Measurements from ENCODE around the gene IMMT. TPM values are rescaled to one million over a fixed set of nuclear protein-coding genes. Genes with fewer than 3 reads are reported as not detected.

The IMMT gene
- total and polyA plus RNA-seq, 2 donors (not counting 3 experiments of a cell fraction or from before 2014, with no cell fraction given): 35.6 to 112 TPM

DNA sequence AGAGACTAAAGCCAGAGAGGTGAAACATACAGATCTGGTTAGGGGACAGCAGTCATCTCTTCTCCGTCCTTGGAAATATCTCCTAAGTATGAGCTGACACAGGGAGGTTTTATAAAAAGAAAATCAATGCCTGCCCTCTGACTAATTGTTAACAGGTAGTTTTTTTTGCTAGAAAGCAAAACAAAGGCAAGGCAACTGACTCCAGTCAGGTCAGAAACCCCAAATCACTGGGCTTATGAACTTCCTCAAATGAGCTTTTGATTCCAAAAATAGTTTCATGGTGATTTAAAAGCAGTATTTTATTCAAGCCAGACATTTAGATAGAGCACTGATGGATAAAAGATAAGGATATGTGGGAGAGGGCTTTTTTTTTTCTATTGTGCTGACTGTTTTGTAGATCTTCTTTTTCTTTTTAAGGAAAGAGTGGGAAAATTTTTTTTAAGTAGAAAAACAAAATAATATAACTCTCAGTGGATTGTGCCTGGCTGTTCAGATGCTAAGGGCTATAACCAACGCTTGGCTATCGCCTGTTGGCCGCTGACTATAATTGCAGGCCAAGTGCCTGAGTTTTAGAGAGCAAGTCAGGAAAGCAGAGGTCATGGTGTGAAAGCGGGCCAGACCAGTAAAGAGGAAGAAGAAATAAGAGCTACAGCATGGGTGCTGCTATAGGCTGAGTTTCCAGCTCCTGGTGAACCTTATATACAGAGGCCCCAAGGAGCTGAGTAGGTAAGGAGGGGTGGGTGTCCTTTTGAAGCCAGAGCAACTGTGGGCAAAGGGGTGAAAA, 48.9 kb upstream of the IMMT start:
- intact Hi-C loops (cut with micrococcal nuclease): no loop called here
- no peaks in the 10 kb centered on the region for H3K9me3 ChIP-seq (replicated peaks; ENCODE audit: control insufficient read depth, insufficient read depth, low read length)
- H3K9ac ChIP-seq (replicated peaks; ENCODE audit: extremely low read depth, insufficient read depth, low read length): no peak overlapping the region
- no peaks in the 10 kb centered on the region for H3K79me2 ChIP-seq (ENCODE audit: control insufficient read depth, insufficient read depth, low read length)
- no peak overlapping the region for H3K27ac ChIP-seq (ENCODE audit: insufficient read depth, low read depth, low read length)
- H3K4me2 ChIP-seq (ENCODE audit: insufficient read depth, low read length): no peak overlapping the region
- dilution Hi-C loops (cut with MboI; ENCODE audit: extremely low pct_ligation_motif_present, low sequenced_read_pairs): no loop called here
- TF ChIP-seq, protein P1, sequence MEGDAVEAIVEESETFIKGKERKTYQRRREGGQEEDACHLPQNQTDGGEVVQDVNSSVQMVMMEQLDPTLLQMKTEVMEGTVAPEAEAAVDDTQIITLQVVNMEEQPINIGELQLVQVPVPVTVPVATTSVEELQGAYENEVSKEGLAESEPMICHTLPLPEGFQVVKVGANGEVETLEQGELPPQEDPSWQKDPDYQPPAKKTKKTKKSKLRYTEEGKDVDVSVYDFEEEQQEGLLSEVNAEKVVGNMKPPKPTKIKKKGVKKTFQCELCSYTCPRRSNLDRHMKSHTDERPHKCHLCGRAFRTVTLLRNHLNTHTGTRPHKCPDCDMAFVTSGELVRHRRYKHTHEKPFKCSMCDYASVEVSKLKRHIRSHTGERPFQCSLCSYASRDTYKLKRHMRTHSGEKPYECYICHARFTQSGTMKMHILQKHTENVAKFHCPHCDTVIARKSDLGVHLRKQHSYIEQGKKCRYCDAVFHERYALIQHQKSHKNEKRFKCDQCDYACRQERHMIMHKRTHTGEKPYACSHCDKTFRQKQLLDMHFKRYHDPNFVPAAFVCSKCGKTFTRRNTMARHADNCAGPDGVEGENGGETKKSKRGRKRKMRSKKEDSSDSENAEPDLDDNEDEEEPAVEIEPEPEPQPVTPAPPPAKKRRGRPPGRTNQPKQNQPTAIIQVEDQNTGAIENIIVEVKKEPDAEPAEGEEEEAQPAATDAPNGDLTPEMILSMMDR (IDR thresholded peaks at IDR 0.05; ENCODE audit: extremely low read depth in 1 of 2, insufficient read depth in 1 of 2, low read depth in 1 of 2, low read length in 2 of 2): no peak
- TF ChIP-seq POLR2A (IDR thresholded peaks at IDR 0.05; ENCODE audit: low read depth, low read length) (no peak), EZH2 (IDR thresholded peaks at IDR 0.05; ENCODE audit: borderline replicate concordance, low read depth, low read length, severe bottlenecking) (no peak), POLR2AphosphoS5 (IDR thresholded peaks at IDR 0.05; ENCODE audit: insufficient read depth, low read depth, low read length) (no peak), JUN (IDR thresholded peaks at IDR 0.05; ENCODE audit: borderline replicate concordance, insufficient read depth, insufficient read length, low read depth) (no peak), GATA2 (IDR thresholded peaks at IDR 0.05; ENCODE audit: insufficient read depth, insufficient read length, low read depth, low read length) (no peak), FOS (IDR thresholded peaks at IDR 0.05; ENCODE audit: borderline replicate concordance, insufficient read depth, low read length) (no peak), MYC (IDR thresholded peaks at IDR 0.05; ENCODE audit: low read depth, low read length) (no peak)
- TF ChIP-seq, protein P2, sequence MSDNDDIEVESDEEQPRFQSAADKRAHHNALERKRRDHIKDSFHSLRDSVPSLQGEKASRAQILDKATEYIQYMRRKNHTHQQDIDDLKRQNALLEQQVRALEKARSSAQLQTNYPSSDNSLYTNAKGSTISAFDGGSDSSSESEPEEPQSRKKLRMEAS (IDR thresholded peaks at IDR 0.05; ENCODE audit: insufficient read depth, insufficient read length): no peak
- BruUV-seq (replicated peaks): no TSS peak
- no peak for FAIRE-seq
- H3K4me1 ChIP-seq (ENCODE audit: control insufficient read depth, extremely low read depth, insufficient read depth, low read length): no peaks in the 10 kb centered on the region
- no peak for DNase-seq (ENCODE audit: low read depth, low spot score)
- POLR2A ChIA-PET: no interaction called here
- CTCF ChIA-PET: interaction anchor here (1.6 kb wide), 1 partner anchor 23 kb away, joined by 6 read pairs; no protein-coding TSS in a partner anchor
- H3K4me3 ChIP-seq (replicated peaks in 1 of 3; ENCODE audit: insufficient read depth in 1 of 3, low read depth in 1 of 3, low read length in 3 of 3): no peak overlapping the region
- no peaks in the 10 kb centered on the region for H3K36me3 ChIP-seq (ENCODE audit: control insufficient read depth in 2 of 2, extremely low read depth in 1 of 2, insufficient read depth in 2 of 2, low read length in 2 of 2)
- no peaks in the 10 kb centered on the region for H4K20me1 ChIP-seq (replicated peaks; ENCODE audit: control insufficient read depth, extremely low read depth, insufficient read depth, low read length)
- no peak overlapping the region for H2AFZ ChIP-seq (ENCODE audit: low read depth, low read length)
- peaks cover 4 to 8% of the 10 kb centered on the region in 2 experiments for H3K27me3 ChIP-seq (ENCODE audit: control insufficient read depth in 2 of 2, insufficient read depth in 2 of 2, low read length in 2 of 2)
- no peaks in the 10 kb centered on the region for H3K9me1 ChIP-seq (replicated peaks; ENCODE audit: control insufficient read depth, extremely low read depth, insufficient read depth, low read length)

Data from endothelial cell of umbilical vein (primary cell).